Islet precursor cell (in vitro differentiated cells): ENCODE data around the gene SLC25A25.

ENCODE experiments used
- DNase-seq: peaks from one replicate; pipeline ENCODE4 v3.0.0-alpha.2; 2018

Gene SLC25A25

GRCh38 chr9:128114326-128115186 lies 46.5 kb downstream of the SLC25A25 start:
- DNase-seq, result peak; percentile 53

- peak; percentile 40 for DNase-seq
Measured at GRCh38 chr9:128115187-128116103, 47.4 kb downstream of the SLC25A25 start.

DNA sequence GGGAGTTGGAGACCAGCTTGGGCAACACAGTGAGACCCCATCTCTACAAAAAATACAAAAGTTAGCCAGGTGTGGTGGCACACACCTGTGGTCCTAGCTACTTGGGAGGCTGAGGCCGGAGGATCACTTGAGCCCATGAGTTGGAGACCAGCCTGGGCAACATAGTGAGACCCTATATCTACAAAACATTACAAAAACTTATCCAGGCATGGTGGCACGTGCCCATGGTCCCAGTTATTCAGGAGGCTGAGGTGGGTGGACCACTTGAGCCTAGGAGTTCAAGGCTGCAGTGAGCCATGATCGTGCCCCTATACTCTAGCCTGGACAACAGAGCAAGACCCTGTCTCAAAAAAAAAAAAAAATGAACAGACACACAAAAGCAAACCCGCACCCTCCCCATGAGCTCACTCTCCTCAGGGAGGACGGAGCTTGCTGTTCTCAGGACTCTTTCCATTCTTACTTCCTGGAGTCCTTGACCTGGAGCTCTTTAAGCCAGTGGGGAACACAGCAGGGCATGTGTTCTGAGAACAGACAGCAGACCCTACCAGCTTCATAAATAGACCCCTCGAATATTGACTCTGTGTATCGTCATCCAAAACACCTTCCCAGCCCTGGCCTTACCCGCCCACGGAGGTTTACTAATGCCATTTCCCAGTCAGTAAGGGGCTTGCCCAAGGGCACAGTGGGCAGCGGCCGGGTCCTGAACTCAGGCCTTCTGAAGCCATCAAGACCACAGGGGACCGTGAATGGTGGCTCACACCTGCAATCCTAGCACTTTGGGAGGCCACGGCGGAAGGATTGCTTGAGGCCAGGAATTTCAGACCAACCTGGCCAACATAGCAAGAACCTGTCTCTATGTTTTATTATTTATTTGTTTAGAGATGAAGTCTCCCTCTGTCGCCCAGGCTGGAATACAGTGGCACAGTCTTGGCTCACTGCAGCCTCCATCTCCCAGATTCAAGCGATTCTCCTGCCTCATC lies 48.4 kb downstream of the SLC25A25 start:
- peak; percentile 43 for DNase-seq

DNA sequence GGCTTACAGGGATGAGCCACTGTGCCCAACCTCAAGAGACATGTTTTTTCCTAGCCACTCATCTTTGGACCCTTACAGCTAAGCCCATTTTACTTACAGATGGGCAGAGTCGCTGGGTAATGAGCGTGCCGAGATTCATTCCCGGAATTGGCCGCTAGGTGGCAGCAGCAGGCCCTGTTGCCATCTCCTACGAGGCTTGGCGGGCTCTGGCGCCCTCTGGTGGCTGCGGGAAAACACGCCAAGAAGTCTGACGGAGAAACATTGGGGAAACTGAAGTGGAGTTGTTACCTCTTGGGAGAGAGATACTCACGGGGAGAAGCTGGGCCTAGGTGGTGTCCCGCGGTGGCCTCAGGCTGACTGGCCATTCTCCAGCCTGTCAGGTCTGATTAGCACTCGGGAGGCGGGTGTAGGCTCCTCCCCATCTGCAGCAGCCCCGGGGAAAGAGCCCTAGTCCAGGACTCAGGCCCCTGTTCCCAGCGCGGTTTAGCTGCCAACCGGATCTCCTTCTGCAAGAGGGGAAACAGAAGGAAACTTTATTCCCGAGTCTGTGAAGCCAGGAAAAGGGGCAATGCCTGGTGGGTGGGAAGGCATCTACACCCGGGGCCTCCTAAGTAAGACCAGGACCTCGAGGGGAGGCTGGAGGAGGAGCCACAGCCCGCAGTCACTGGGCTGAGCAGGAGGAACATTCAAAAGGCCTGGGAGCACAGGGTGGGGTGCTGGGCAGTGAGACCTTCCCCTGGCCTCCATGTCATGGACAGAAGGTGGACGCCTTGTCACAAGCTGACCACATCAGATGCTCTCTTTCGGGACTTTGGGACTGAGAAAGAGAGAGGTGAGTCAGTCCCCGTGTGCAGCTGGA lies 49.8 kb downstream of the SLC25A25 start:
- peak; percentile 95 for DNase-seq

- DNase-seq, result no peak
Measured at GRCh38 chr9:128118472-128118857, 50.4 kb downstream of the SLC25A25 start.

- peak; percentile 39 for DNase-seq
Measured at GRCh38 chr9:128118971-128119665, 51.1 kb downstream of the SLC25A25 start.

GRCh38 chr9:128120061-128120740 lies 52.2 kb downstream of the SLC25A25 start:
- DNase-seq, result peak; percentile 53

- DNase-seq, result peak; percentile 45
Measured at GRCh38 chr9:128120741-128121465, 52.9 kb downstream of the SLC25A25 start.

DNA sequence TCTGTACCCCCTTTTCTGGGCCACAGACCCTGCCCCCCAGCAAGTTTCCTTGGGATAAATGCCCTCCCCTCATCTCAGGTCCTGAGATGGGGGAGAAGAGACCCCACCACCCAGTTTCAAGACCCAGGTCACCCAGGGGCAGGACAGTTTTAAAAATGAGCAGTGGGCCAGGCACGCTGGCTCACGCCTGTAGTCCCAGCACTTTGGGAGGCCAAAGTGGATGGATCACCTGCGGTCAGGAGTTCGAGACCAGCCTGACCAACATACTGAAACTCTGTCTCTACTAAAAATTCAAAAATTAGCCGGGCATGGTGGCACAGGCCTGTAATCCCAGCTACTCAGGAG lies 53.4 kb downstream of the SLC25A25 start:
- no peak for DNase-seq

- DNase-seq, result peak; percentile 43
Measured at GRCh38 chr9:128121924-128122808, 54.1 kb downstream of the SLC25A25 start.

- peak; percentile 40 for DNase-seq
Measured at GRCh38 chr9:128122809-128123175, 54.8 kb downstream of the SLC25A25 start.

DNA sequence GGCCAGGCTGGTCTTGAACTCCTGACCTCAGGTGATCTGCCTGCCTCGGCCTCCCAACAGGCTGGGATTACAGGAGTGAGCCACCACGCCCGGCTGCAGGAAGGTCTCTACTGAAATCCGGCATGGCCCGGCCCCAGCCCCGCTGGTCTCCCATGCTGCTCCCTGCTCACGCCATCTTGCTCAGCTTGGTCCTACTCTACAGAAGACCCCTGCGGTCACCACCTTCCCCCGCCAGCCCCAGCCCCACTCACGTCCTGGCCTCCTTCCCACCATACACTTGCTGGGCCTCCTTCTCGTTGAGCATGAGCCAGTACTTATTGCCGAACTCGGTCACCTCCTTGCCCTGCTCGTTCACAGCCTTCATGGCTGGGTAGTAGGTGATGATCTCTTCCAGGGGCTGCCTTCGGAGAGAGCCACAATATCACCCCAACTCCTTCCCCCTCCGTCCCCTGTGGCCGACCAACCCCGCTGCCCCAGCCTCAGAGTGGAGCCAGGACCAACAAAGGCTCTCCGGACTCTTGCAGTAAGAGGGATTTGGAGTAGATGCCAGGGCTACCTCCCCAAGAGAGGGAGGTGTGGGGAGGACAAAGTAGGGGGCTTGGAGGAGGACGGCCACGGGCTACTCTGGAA lies 55.5 kb downstream of the SLC25A25 start:
- peak; percentile 31 for DNase-seq

- peak; percentile 22 for DNase-seq
Measured at GRCh38 chr9:128124451-128124850, 56.4 kb downstream of the SLC25A25 start.

DNA sequence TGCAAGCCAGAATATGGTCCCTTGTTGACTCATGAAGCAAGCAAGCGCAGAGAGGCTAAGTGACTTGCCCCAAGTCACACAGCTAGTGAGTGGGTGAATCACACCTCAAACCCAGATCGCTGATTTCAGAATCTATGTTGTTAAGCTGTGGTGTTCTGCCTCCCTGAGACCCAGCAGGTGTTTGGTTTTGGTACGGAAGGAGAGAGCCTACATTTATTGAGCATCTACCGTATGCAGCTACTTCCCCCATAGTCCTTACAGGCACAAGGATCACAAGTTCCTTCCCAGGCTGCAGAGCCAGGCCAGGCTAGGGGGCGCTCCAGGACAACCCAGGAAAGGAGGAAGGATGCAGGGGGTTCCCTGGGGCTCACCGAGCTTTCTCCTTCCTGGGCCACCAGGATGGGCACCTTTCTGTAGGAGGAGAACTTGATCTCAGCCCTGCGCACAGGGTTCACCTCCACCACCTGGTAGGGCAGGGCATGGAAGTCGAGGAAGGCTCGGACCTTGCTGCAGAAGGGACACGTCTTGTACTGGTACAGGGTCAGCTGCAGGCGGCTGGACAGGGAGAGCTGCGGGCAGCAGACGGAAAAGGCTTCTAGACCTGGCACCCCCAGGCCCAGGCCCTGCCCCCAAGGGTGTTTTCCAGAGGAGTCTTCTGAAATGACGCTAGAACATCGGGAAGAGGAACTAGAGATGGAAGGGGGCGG lies 57.0 kb downstream of the SLC25A25 start:
- peak; percentile 89 for DNase-seq

DNA sequence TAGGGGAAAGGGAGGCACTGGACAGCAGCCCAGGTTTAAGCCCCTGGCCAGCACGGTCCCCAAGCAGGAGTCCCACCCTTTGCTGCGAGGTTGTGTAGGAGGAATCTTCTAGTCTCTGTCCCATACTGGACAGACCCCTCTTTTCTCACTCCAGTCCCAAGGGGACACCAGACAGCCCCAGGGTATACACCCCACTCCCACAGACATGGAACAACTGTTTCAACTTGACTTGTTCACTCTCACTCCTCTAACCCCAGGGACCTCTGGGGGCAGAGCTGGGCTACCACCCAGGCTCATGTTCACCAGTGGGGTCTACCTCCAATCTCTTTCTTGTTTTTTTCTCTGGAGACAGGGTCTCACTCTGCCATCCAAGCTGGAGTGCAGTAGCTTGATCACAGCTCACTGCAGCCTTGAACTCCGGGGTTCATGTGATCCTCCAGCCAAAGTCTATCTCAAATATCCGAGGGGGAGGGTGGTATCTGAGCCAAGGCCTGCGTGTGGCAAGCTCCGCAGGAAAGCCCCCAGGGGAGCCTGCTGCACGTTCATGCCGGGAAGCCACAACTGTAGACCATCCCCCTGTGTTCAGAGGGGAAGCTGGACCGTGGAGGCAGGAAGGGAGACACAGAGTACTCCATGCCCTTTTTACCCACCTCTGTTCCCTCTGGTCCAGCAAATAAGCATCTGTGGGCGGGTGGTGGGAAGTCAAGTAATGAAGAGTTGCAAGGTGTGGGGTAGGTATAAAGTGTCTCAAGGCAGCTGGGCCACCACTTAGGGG lies 57.7 kb downstream of the SLC25A25 start:
- DNase-seq, result peak; percentile 44

- peak; percentile 84 for DNase-seq
Measured at GRCh38 chr9:128127568-128127989, 59.5 kb downstream of the SLC25A25 start, which contains the start of gene PTGES2. Gene PTGES2 (minus strand): TSS chr9:128127729. CDS start chr9:128127717, 12 bp downstream.
